ENCODE measurements around the gene CRELD1.

The CRELD1 gene

DNA sequence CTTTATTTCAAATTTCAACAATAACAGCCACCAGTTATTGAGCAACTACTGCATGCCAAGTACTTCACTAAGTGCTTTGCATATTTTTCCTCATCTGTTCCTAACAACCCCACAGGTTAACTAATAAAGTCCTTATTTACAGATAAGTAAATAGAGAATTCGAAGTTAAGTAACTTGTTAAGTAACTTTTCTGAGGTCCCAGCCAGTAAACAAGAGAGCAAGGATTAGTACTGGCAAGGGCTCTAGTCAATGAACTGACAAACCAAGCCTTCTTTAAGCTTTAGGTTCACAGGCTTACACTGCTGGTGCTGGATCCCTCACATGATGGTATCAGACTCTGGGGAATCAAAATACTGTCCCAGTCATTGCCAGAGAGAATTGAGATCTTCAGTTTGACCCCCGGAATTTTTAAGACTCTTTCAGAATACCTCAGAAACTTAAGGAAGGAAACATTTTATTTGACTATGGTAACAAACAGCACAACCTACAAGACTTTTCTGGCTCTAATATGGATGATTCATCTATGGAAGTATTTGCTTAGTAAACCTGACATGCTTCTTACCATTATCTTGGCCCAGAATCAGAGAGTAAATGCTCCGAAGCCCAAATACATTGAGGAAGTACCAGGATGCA is 36.5 kb downstream of the CRELD1 start:
- Histone ChIP-seq H3K27ac (ENCODE audit: low read length) (no peak overlapping the region), H3K9me3 (ENCODE audit: insufficient read depth, low read depth, low read length) (no peaks in the 10 kb centered on the region), H3K4me1 (ENCODE audit: insufficient read depth, low read length) (no peaks in the 10 kb centered on the region), H3K9ac (ENCODE audit: low read depth, low read length) (no peak overlapping the region), H3K36me3 (ENCODE audit: insufficient read depth, low read depth, low read length) (peaks cover 76% of the 10 kb centered on the region), H3K4me3 (ENCODE audit: low read length) (no peak overlapping the region), H3K27me3 (ENCODE audit: insufficient read depth, low read length) (no peaks in the 10 kb centered on the region)

DNA sequence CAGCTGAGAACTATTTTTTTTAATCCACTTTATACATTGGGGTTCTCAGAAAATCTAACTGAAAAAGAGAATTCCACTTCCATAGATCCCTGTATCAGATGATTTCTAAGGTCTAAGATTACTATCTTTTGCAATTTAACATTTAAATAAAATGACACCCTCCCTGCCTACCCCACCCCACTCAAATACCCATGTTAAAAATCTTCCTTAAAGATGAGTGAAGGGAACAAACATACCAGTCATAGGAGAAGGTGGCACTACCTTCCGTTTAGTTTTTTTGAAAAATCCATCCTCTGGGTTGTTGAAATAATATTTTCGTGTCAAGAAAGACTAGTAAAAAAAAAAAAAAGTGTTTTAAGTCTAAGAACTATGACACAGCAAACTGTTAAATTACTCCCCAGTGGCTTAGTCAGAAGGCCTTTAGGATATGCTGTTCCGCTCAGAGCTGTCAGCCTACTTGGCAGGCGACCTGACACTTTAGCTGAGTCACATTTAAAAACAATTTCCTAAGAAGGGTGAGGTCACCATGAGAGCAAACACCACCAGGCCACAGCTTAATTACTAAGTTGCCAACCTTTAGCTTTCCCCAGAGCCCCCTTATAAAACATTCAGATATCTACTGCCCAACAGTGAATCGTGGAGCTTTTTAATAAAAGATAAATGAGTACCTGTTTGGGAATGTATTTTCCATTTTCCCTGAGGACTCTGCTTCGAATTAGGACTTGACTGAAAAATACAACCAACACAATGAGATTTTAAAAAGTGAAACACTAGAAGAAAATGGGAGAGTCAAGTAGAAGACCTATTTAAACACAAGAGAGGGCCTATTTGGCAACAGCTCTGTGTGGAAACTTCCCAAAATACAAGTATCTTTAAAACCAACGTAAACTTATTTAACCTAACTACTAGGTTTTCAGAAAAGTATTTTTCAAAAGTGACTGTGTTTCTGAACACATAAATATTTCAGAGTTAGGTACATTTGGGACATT is 43.4 kb downstream of the CRELD1 start:
- H3K36me3 ChIP-seq (ENCODE audit: insufficient read depth, low read depth, low read length): peaks cover 66% of the 10 kb centered on the region

DNA sequence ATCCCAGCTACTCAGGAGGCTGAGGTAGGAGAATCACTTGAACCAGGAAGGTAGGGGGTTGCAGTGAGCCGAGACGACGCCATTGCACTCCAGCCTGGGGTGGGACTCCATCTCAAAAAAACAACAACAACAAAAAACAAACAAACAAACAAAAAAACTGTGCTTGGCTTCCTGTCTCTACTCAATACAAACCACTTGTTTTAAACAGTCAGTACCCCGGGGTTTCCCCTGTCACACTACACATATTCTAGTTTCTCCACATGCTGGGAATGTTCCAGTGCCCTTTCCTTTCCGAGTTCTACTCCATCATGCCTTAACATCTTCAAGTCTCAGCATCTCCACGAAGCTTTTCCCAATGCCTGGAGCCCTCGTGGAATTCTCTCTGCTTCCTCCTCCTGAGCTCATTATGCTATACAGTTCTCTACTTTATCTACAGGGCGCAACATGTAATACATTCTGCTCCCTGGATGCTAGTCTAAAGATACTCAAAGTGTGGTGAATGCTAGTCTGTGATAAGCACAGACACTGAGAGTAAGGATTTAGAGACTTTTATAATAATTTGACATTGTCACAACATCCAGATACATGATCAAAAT is 45.2 kb downstream of the CRELD1 start:
- H3K9ac ChIP-seq (ENCODE audit: low read depth, low read length): no peak overlapping the region
- H3K27me3 ChIP-seq (ENCODE audit: insufficient read depth, low read length): no peaks in the 10 kb centered on the region
- no peak overlapping the region for H3K4me3 ChIP-seq (ENCODE audit: low read length)
- H3K4me1 ChIP-seq (ENCODE audit: insufficient read depth, low read length): no peaks in the 10 kb centered on the region
- peaks cover 50% of the 10 kb centered on the region for H3K36me3 ChIP-seq (ENCODE audit: insufficient read depth, low read depth, low read length)
- H3K9me3 ChIP-seq (ENCODE audit: insufficient read depth, low read depth, low read length): no peaks in the 10 kb centered on the region
- H3K27ac ChIP-seq (ENCODE audit: low read length): no peak overlapping the region

More for the DNA sequence above, 43.4 kb downstream of the CRELD1 start:
- Histone ChIP-seq H3K27me3 (ENCODE audit: insufficient read depth, low read length) (no peaks in the 10 kb centered on the region), H3K9me3 (ENCODE audit: insufficient read depth, low read depth, low read length) (no peaks in the 10 kb centered on the region), H3K4me1 (ENCODE audit: insufficient read depth, low read length) (no peaks in the 10 kb centered on the region), H3K27ac (ENCODE audit: low read length) (no peak overlapping the region), H3K4me3 (ENCODE audit: low read length) (no peak overlapping the region), H3K9ac (ENCODE audit: low read depth, low read length) (no peak overlapping the region)

DNA sequence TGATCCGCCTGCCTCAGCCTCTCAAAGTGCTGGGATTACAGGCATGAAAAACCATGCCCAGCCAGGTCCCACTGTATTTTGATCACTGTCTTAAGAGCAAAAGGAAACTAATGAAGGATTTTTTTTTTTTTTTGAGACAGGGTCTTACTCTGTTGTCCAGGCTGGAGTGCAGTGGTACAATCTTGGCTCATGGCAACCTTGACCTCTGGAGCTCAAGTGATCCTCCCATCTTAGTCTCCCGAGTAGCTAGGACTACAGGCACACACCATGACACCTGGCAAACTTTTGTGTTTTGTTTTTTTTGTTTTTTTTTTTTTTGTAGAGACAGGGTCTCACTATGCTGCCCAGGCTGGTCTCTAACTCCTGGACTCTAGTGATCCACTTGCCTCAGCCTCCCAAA is 46.6 kb downstream of the CRELD1 start:
- no peak overlapping the region for H3K9ac ChIP-seq (ENCODE audit: low read depth, low read length)

DNA sequence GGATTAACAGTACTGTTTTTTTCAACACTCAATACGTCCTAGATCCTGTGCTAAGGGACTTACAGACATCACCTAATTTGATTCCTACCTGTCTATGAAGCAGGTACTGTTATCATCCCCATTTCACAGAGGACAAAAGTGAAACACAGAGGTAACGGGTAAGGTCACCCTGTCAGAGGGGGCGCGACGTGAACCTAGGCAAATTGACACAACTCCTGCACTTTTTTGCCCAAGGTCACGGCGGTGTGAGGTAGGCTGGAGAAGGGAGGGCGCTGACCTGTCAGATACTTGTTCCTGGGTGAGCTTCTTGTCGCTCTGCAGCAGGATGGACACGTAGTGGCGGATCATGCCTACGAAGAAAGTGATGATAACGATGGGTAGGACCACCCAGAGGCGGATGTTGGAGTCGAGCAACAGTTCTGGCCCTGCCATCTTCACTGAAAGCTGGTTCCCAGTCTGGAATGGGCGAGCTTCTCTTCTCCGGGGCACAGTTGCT is 52.6 kb downstream of the CRELD1 start:
- no peaks in the 10 kb centered on the region for H3K9me3 ChIP-seq (ENCODE audit: insufficient read depth, low read depth, low read length)
- H3K9ac ChIP-seq (ENCODE audit: low read depth, low read length): peak overlapping the region; percentile 94; the same call in 1 of the 2 replicates
- H3K27ac ChIP-seq (ENCODE audit: low read length): no peak overlapping the region
- peaks cover 12% of the 10 kb centered on the region; the same call in 1 of the 2 replicates for H3K36me3 ChIP-seq (ENCODE audit: insufficient read depth, low read depth, low read length)
- H3K4me3 ChIP-seq (ENCODE audit: low read length): peak overlapping the region; percentile 89
- H3K4me1 ChIP-seq (ENCODE audit: insufficient read depth, low read length): no peaks in the 10 kb centered on the region
- no peaks in the 10 kb centered on the region for H3K27me3 ChIP-seq (ENCODE audit: insufficient read depth, low read length)

More for the DNA sequence above, 46.6 kb downstream of the CRELD1 start:
- Histone ChIP-seq H3K27ac (ENCODE audit: low read length) (no peak overlapping the region), H3K36me3 (ENCODE audit: insufficient read depth, low read depth, low read length) (peaks cover 38% of the 10 kb centered on the region), H3K27me3 (ENCODE audit: insufficient read depth, low read length) (no peaks in the 10 kb centered on the region), H3K4me1 (ENCODE audit: insufficient read depth, low read length) (no peaks in the 10 kb centered on the region), H3K9me3 (ENCODE audit: insufficient read depth, low read depth, low read length) (no peaks in the 10 kb centered on the region), H3K4me3 (ENCODE audit: low read length) (no peak overlapping the region)

DNA sequence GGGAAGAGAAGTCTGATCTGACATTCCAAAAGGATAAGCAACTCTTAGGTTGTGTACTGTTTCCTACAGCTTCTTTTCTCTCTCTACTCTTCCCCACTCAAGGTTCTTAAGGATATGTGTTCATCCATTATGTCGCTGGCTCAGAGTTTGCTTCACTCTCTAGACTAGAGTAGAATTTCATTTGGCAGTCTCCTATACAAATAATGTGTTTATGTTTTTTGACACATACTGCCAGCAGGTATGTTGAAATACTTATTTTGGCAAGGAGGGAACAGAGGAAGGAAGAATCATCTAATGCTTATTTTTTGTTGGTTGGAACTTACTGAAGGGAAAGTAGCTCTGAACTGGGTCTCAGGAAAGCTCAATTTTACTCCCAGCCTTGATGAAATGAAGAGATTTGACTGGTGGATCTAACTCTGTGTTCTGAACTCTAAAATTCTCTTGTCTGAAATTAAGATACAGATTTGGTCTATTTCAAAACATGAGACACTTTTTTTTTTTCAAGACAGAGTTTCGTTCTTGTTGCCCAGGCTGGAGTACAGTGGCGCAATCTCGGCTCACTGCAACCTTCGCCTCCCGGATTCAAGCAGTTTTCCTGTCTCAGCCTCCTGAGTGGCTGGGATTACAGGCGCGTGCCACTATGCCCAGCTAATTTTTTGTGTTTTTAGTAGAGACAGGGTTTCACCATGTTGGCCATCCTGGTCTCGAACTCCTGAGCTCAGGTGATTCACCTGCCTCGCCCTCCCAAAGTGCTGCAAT is 60.6 kb downstream of the CRELD1 start:
- no peaks in the 10 kb centered on the region for H3K27me3 ChIP-seq (ENCODE audit: insufficient read depth, low read length)
- H3K36me3 ChIP-seq (ENCODE audit: insufficient read depth, low read depth, low read length): peaks cover 61% of the 10 kb centered on the region
- no peak overlapping the region for H3K4me3 ChIP-seq (ENCODE audit: low read length)
- H3K9ac ChIP-seq (ENCODE audit: low read depth, low read length): no peak overlapping the region
- H3K27ac ChIP-seq (ENCODE audit: low read length): no peak overlapping the region
- H3K9me3 ChIP-seq (ENCODE audit: insufficient read depth, low read depth, low read length): no peaks in the 10 kb centered on the region
- H3K4me1 ChIP-seq (ENCODE audit: insufficient read depth, low read length): no peaks in the 10 kb centered on the region
